ENCODE data around the gene GSG1L.
A peak's percentile ranks its signal among the peaks of the same experiment; 100 is the strongest.
"Not testable (repeated sequence)": the region's sequence is repeated elsewhere in the genome, so short reads cannot be mapped to it uniquely, and the experiment has no call there.

GSG1L gene

GRCh38 chr16:27880287-27880686 is 183.2 kb downstream of the GSG1L start:
- no peak for DNase-seq

GRCh38 chr16:27879601-27880247 is 183.8 kb downstream of the GSG1L start:
- DNase-seq: no peak

- DNase-seq: not testable (repeated sequence)
These were observed 190.9 kb downstream of the GSG1L start for GRCh38 chr16:27872627-27873026.

- no peak for DNase-seq
These were observed 193.3 kb downstream of the GSG1L start for GRCh38 chr16:27870116-27870798.

GRCh38 chr16:27869411-27869810 is 194.1 kb downstream of the GSG1L start:
- DNase-seq: no peak

GRCh38 chr16:27868180-27868579 is 195.3 kb downstream of the GSG1L start:
- DNase-seq: no peak

GRCh38 chr16:27867122-27868110 is 196.1 kb downstream of the GSG1L start:
- peak; percentile 66 for DNase-seq

GRCh38 chr16:27863377-27863776 is 200.1 kb downstream of the GSG1L start:
- no peak for DNase-seq

GRCh38 chr16:27862953-27863352 is 200.6 kb downstream of the GSG1L start:
- no peak for DNase-seq

- DNase-seq: no peak
These were observed 203.4 kb downstream of the GSG1L start for GRCh38 chr16:27860091-27860490.

GRCh38 chr16:27859020-27859419 is 204.5 kb downstream of the GSG1L start:
- DNase-seq: no peak

GRCh38 chr16:27853651-27854050 is 209.9 kb downstream of the GSG1L start:
- no peak for DNase-seq

- no peak for DNase-seq
These were observed 210.4 kb downstream of the GSG1L start for GRCh38 chr16:27853101-27853500.

GRCh38 chr16:27852681-27853080 is 210.8 kb downstream of the GSG1L start:
- DNase-seq: no peak

- no peak for DNase-seq
These were observed 211.4 kb downstream of the GSG1L start for GRCh38 chr16:27852116-27852515.

- no peak for DNase-seq
These were observed 211.9 kb downstream of the GSG1L start for GRCh38 chr16:27851586-27851985.

GRCh38 chr16:27849621-27850020 is 213.9 kb downstream of the GSG1L start:
- DNase-seq: no peak

GRCh38 chr16:27847030-27847550 is 216.4 kb downstream of the GSG1L start:
- no peak for DNase-seq

- no peak for DNase-seq
These were observed 218.7 kb downstream of the GSG1L start for GRCh38 chr16:27844826-27845225.

GRCh38 chr16:27843800-27844199 is 219.7 kb downstream of the GSG1L start:
- no peak for DNase-seq

- DNase-seq: no peak
These were observed 221.6 kb downstream of the GSG1L start for GRCh38 chr16:27841911-27842310.

GRCh38 chr16:27841061-27841801 is 222.3 kb downstream of the GSG1L start:
- no peak for DNase-seq
